Pons (tissue), 1 donor: Measurements from ENCODE around the gene KNG1.

Source experiments
- DNase-seq: peaks from one replicate; pipeline ENCODE4 v3.0.0-alpha.2; 2016; ENCODE audit warnings: low spot score

The KNG1 gene

DNA sequence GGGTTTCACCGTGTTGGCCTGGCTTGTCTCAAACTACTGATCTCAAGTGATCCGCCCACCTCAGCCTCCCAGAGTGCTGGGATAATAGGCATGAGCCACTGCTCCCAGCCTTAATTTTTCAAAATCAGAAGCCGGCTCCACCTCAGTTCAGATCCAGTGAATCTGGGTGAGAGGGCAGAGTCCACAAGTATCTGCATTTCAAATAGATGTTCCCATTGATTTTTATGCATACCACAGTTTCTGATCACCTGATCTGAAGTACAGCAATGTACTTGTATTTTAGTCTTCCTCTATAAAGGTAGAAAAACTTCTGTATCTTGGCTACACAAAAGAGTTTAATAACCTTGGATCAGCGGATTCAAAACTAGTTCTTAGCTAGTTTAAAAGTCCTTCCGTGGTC, 62.0 kb downstream of the KNG1 start:
- DNase-seq = no peak

DNA sequence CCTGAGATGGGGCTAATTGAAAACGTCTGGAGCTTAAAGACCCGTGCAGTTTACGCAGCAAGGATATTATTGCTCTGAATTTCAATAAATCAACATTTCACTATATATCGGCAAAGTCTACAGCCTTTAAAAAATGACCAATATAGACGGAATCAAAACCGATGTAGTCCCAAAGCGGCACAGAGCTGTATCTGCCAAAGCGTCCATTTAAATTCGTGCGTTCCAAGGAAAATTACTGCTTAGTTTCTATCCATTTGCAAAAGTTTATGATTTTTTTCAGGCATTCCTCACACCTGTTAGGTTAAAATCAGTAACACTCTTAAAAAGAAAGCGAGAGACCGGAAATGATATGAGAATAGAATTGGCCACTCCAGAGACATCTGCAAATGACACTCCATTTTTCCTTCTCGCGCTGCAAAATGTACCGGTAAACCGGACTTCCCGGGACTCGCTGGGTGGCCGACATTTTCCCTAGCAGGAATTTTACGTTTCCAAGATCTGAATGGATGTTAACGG, 65.4 kb downstream of the KNG1 start:
- no peak for DNase-seq

GRCh38 chr3:186783058-186783730, 66.0 kb downstream of the KNG1 start, which contains the start of gene EIF4A2:
TSS of gene EIF4A2 (plus strand) at chr3:186783577. CDS start at chr3:186783611, 34 bp downstream.
- peak; percentile 82 for DNase-seq

DNA sequence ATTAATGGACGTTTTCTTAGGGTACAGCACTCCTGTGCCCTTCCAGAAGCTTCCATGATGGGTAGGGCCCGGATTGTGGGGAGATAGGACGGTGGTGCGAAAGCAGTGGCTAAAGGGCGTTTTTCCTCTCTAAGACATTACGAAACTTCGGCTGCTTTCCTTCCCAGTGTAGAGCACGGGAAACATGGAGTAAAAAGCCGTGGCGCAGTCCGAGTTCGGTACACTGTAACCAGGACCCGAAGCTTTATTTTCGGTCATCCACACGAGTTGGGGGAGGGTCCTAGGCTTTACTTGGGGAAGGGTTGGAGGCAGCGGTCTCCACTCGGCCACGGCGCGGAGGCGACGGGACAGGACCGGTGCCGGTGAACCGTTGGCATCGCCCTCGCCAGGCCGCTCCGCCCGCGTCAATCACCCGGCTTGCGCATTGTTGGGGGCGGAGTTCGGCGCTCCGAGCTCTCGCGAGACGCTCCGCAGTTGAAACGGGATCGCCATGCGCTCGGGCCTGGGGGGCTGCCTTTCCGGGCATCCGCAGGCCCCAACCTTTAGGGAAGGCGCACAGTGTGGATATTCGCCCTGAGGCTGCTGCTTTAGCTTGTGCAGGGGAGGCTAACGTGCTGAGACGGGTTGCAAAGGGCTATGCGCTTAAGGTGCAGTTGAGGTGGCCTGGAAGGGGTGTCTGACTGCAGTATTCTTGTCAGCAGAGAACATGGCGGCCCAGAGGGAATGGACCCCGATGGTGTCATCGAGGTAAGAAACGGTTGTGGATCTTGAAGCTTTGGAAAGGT, 66.8 kb downstream of the KNG1 start:
- peak; percentile 72 for DNase-seq

DNA sequence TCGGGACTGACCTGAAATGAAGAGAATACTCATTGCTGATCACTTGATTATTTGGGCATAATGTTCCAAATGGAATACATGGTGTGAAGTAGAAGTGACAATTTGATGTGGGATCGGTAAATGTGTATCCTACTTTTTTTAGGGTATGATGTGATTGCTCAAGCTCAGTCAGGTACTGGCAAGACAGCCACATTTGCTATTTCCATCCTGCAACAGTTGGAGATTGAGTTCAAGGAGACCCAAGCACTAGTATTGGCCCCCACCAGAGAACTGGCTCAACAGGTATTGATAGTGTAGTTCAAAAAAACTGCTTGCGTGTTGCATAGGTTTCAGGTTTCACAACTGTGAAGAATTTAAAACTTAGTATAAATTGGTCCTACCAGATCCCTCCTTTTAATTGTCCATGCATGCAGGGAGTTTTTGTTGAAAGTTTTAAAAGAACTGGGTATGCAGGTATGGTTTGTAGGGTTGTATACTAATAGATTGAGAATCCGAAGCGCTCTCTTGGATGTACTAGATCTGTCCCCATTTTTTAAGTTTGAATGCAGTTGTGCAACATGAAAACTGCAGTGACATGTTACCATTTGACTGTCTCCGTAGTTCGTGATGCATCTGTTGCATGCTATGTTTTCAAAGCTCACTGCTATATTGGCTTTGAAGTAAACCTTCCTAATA, 67.8 kb downstream of the KNG1 start:
- DNase-seq = no peak

DNA sequence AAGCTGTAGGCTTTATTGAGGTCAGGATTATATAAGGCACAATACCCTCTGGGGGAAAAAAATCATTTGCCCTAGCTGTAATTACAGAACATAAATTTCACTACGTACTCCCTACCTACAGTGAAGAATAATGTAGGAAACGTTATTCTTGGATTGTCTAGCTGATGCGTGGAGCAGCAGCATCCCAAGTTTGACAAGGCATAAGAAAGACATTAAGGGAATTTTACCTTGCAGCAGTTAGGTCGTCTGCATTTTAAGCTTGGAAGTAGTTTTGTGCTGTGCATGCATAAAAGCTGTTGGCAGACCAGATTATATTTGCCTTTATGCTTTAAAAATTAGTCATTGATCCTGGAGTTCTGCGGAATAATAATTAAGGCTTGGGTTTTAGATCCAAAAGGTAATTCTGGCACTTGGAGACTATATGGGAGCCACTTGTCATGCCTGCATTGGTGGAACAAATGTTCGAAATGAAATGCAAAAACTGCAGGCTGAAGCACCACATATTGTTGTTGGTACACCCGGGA, 68.4 kb downstream of the KNG1 start:
- DNase-seq = no peak

- DNase-seq = no peak
Observed at GRCh38 chr3:186786922-186787321, 69.8 kb downstream of the KNG1 start.

- no peak for DNase-seq
Observed at GRCh38 chr3:186787642-186788481, 70.7 kb downstream of the KNG1 start.

GRCh38 chr3:186788482-186789370, 71.6 kb downstream of the KNG1 start:
- DNase-seq = no peak

DNA sequence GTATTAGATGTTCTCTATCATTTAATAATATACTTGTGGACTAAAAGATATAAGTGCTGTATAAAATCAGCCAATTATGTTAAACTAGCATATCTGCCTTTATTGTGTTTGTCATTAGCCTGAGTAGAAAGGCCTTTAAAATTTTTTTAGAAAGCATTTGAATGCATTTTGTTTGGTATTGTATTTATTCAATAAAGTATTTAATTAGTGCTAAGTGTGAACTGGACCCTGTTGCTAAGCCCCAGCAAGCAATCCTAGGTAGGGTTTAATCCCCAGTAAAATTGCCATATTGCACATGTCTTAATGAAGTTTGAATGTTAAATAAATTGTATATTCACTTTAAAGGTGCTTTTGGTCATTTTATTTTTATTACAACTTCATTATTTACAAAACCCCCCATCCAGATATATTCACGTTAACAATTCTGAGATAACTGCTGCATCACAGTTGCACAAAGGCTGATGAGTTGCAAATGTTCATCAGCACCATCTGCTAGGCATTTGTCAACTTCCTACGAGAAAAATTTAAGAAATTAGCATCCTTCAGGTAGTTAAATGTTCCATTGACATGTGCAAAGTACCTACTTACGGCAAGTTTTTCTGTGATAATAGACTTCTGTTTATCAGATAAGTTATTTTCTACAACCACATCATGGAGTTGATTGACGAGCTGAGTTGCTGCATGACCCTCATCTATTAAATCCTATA, 72.5 kb downstream of the KNG1 start:
- DNase-seq = no peak

DNA sequence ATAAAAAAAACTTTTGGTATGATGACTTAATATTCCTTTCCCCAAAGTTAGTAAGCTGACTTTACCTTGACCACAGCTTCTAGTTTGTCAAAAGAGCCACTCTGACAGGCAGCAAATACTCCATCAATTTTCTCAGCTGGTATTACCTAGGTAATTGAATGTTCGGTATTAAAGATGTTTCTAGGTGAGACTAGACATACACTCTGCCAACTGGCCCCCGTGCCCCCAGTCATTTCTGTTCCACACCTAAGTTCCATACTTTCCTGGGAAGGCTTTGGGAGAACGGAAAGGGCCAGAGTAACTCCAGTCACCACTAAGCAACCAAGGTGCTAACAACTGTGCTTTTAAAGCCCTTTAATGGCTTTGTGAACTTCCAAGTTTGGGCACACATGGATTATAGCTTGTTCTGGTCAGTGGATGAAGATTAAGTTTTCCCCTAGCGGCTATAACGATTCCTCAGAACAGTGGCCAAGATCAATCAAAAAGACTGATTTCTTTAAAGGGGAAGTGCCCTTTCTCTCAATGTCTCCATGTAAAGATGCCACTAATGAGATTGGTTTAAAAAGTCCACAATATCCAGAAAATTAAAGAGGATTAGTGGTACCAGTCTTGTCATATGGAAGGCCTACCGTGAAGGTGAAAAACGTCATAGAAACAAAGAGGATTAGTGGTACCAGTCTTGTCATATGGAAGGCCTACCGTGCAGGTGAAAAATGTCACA, 73.3 kb downstream of the KNG1 start:
- no peak for DNase-seq
